ENCODE data around the gene CDC42EP2.

Gene CDC42EP2

DNA sequence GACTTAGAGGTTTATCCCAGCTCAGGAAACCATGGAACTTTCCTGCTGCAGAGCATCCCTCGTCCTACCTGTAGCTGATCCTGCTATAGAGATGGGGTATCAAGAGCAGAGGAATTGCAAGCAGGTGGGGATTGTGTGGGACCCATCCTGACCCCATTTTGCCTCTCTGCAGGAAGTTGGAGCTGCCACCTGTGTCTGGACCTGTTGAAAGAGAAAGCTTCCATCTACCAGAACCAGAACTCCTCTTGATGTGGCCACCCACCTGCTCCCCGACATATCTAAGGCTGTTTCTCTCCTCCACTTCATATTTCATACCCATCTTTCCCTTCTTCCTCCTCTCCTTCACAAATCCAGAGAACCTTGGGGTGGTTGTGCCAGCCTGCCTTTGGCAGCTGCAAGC is 36.8 kb downstream of the CDC42EP2 start:
- H3K36me3 Mint-ChIP-seq = peaks cover 13% of the 10 kb centered on the region
- H3K27ac Mint-ChIP-seq = no peak overlapping the region
- H3K4me3 Mint-ChIP-seq = no peak overlapping the region
- DNase-seq (ENCODE audit: low spot score in 2 of 2) = no peak
- no peak for ATAC-seq (ENCODE audit: low read depth)
- peaks cover 16% of the 10 kb centered on the region for H3K4me1 Mint-ChIP-seq
- no peaks in the 10 kb centered on the region for H3K27me3 Mint-ChIP-seq
- no peaks in the 10 kb centered on the region for H3K9me3 Mint-ChIP-seq

DNA sequence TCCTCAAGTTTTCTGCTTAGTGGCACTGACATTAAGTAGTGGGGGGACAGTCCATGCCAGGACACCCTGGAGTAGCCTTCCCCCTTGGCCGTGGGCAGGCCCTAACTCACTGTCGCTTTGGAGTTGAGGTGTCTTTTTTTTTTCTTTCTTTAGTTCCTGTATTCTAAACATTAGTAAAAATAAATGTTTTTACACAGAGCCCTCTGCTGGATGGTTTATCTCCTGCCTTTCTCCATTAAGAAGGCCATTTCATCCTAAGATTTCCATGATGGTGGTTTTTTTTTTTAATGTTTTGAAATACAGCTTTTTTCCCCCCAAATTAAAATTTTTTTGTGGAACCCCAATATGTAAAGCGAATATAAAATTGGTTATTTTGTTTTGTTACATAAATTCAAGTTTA is 38.1 kb downstream of the CDC42EP2 start:
- H3K4me1 Mint-ChIP-seq = peaks cover 16% of the 10 kb centered on the region
- no peak overlapping the region for H3K4me3 Mint-ChIP-seq
- H3K27ac Mint-ChIP-seq = peak overlapping the region; percentile 28
- H3K9me3 Mint-ChIP-seq = no peaks in the 10 kb centered on the region
- H3K27me3 Mint-ChIP-seq = no peaks in the 10 kb centered on the region
- H3K36me3 Mint-ChIP-seq = peaks cover 11% of the 10 kb centered on the region
- no peak for ATAC-seq (ENCODE audit: low read depth)
- no peak for DNase-seq (ENCODE audit: low spot score in 2 of 2)

DNA sequence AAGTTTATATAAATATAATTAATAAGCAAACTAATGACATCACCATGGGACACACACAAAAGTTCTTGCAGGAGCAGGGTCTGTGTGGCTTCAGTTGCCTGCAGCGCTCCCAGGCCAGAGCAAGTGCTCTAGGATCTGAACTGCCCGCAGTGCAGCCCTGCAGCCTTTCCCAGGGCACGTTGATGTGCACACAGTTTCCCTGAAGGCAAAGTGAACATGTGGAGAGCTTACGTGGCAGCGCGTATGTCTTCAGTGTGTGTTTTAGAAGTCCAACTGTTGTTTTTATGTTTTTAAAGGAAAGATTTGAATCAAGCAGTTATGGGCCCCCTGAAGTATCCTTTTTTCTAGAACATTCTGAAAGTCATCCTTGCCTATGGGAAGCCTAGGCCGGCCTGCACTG is 38.7 kb downstream of the CDC42EP2 start:
- Mint-ChIP-seq H3K9me3 (no peaks in the 10 kb centered on the region), H3K27ac (peak overlapping the region; percentile 62), H3K27me3 (no peaks in the 10 kb centered on the region), H3K4me3 (peak overlapping the region; percentile 72), H3K4me1 (peaks cover 18% of the 10 kb centered on the region), H3K36me3 (peaks cover 11% of the 10 kb centered on the region)
- ATAC-seq (ENCODE audit: low read depth) = no peak
- DNase-seq (ENCODE audit: low spot score in 2 of 2) = no peak

DNA sequence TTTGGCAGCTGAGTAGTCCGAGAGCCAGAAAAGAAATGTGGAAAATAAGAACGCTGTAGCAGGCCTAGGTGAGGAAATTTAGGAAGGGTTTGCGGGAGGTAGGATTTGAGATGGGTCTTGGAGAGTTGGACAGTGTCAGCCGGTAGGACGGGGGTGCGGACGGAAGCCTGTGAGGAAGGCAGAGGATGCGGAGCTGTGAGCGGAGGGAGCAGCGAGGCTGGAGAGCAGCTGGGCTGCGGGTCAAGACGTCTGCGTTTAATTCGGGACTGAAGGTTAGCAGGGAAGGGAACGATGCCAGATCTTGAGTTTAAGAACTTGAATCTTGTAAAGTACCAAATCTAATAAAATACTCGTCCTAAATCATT is 39.2 kb downstream of the CDC42EP2 start:
- Mint-ChIP-seq H3K27ac (peak overlapping the region; percentile 62), H3K4me1 (peaks cover 18% of the 10 kb centered on the region), H3K27me3 (no peaks in the 10 kb centered on the region), H3K36me3 (peaks cover 8% of the 10 kb centered on the region), H3K9me3 (no peaks in the 10 kb centered on the region), H3K4me3 (peak overlapping the region; percentile 72)
- ATAC-seq (ENCODE audit: low read depth) (no peak), DNase-seq (ENCODE audit: low spot score in 2 of 2) (no peak)

DNA sequence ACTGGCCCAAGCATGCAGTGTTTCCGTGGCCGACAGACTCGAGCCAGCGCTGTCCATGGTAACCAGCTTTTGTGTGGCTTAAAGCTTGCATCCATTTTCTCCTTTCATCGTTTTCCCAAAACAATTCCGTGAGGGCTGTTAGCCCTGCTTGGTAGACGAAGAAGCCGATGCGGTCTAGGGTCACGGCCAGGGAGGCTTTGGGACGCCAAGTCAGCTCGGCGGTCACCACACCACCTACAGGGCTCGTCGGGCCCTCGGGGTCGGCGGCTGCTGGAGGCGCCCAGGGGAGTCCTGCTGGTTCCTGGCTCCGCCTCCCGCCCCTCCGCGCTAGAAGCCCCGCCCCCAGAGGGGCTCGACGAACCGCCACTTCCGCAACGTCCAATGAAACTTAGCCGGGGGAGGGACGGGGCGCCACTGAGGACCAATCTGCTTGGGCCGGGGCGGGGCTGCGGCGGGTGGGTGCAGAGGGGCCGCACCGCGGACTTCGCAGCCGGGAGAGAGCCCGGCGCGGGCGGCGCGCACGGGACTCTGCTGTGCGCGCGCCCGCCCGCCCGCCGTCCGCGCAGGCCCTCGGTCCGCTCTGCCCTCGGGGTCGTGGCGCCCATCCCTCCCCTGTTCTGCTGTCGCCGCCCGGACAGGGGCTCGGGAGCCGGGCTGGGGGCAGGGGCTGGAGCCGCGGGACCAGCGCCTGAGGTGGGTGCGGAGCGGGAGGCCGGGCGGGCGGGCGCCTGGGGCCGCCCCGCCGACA is 39.8 kb downstream of the CDC42EP2 start, which contains the start of gene TIGD3:
TSS of gene TIGD3 (plus strand) at position 487 of the 748 bp plus-strand sequence. CDS start 1,058 bp downstream, outside the sequence.
- Mint-ChIP-seq H3K4me1 (peaks cover 18% of the 10 kb centered on the region), H3K36me3 (peaks cover 7% of the 10 kb centered on the region), H3K4me3 (peak within 1 kb of the TSS; percentile 100), H3K27me3 (no peaks in the 10 kb centered on the region), H3K27ac (peak within 1 kb of the TSS; percentile 87), H3K9me3 (no peaks in the 10 kb centered on the region)
- peak; percentile 93 for ATAC-seq (ENCODE audit: low read depth)
- DNase-seq (ENCODE audit: low spot score in 2 of 2) = peak; percentile 91 to 95

DNA sequence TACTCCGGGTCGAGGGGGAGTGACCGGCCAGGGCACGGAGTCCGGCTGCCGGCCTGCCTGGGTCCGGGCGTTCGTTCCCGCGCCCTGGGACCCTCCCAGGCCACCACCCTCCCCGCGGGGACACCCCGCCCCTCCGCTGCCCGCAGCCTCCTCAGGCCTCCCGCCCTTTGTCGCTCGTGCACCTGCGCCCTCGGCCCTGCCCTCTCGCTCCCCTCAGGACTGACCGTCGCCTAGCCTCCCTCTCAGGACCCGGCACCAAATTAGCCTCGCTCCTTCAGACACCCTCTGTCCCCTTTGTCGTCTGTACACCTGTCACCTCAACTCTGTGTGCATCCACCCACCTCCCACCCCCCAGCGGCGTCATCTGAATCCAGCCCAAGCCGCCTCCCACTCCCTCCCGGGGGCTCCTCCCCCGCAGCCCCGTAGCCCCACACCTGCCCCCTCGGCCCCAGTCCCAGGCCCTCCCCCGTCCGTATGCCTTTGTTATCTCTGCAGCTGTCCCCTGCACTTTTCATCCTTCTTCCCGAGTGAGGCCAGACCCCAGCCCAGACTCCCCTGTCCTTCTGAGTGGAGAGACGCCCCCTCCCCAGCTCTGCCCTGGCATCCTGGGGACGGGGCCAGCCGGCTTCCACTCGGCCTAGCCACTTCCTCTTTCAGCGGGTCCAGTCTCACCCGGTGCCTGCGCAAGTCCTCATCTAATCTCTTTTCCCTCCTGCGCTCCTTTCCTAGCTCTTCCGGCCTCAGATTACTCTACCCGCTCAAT is 40.5 kb downstream of the CDC42EP2 start:
- H3K27ac Mint-ChIP-seq = peak overlapping the region; percentile 87
- DNase-seq (ENCODE audit: low spot score in 2 of 2) (peak in 1 of 2 donors; percentile 50), ATAC-seq (ENCODE audit: low read depth) (peak; percentile 49)
- peaks cover 18% of the 10 kb centered on the region for H3K4me1 Mint-ChIP-seq
- no peaks in the 10 kb centered on the region for H3K9me3 Mint-ChIP-seq
- H3K4me3 Mint-ChIP-seq = peak overlapping the region; percentile 100
- peaks cover 7% of the 10 kb centered on the region for H3K36me3 Mint-ChIP-seq
- H3K27me3 Mint-ChIP-seq = no peaks in the 10 kb centered on the region

DNA sequence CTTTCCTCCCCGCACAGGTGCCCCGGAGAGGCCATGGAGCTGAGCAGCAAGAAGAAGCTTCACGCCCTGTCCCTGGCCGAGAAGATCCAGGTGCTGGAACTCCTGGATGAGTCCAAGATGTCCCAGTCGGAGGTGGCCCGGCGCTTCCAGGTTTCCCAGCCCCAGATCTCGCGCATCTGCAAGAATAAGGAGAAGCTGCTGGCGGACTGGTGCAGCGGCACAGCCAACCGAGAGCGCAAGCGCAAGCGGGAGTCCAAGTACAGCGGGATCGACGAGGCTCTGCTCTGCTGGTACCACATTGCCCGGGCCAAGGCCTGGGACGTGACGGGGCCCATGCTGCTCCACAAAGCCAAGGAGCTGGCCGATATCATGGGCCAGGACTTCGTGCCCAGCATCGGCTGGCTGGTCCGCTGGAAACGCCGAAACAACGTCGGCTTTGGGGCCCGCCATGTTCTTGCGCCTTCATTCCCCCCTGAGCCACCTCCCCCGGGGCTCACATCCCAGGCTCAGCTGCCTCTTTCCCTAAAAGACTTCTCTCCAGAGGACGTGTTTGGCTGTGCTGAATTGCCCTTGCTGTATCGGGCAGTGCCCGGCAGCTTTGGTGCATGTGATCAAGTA is 41.2 kb downstream of the CDC42EP2 start:
- Mint-ChIP-seq H3K36me3 (peaks cover 7% of the 10 kb centered on the region), H3K27ac (peak overlapping the region; percentile 87), H3K4me3 (peak overlapping the region; percentile 100), H3K9me3 (no peaks in the 10 kb centered on the region), H3K27me3 (no peaks in the 10 kb centered on the region), H3K4me1 (peaks cover 18% of the 10 kb centered on the region)
- ATAC-seq (ENCODE audit: low read depth) (no peak), DNase-seq (ENCODE audit: low spot score in 2 of 2) (no peak)

DNA sequence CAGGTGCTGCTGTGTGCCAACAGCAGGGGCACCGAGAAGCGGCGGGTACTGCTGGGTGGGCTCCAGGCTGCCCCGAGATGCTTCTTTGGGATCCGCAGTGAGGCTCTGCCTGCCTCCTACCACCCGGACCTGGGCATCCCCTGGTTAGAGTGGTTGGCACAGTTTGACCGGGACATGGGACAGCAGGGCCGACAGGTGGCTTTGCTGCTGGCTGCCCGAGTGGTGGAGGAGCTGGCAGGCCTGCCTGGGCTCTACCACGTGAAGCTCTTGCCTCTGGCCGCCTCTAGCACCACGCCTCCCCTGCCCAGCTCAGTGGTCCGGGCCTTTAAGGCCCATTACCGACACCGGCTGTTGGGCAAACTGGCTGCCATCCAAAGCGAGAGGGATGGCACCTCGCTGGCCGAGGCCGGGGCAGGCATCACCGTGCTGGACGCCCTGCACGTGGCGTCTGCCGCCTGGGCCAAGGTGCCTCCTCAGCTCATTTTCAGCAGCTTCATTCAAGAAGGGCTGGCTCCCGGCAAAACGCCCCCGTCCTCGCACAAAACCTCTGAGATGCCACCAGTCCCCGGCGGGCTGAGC is 41.8 kb downstream of the CDC42EP2 start:
- H3K4me1 Mint-ChIP-seq = peaks cover 18% of the 10 kb centered on the region
- H3K36me3 Mint-ChIP-seq = peaks cover 7% of the 10 kb centered on the region
- no peak for DNase-seq (ENCODE audit: low spot score in 2 of 2)
- no peaks in the 10 kb centered on the region for H3K27me3 Mint-ChIP-seq
- no peak for ATAC-seq (ENCODE audit: low read depth)
- H3K9me3 Mint-ChIP-seq = no peaks in the 10 kb centered on the region
- H3K27ac Mint-ChIP-seq = no peak overlapping the region
- peak overlapping the region; percentile 100 for H3K4me3 Mint-ChIP-seq

DNA sequence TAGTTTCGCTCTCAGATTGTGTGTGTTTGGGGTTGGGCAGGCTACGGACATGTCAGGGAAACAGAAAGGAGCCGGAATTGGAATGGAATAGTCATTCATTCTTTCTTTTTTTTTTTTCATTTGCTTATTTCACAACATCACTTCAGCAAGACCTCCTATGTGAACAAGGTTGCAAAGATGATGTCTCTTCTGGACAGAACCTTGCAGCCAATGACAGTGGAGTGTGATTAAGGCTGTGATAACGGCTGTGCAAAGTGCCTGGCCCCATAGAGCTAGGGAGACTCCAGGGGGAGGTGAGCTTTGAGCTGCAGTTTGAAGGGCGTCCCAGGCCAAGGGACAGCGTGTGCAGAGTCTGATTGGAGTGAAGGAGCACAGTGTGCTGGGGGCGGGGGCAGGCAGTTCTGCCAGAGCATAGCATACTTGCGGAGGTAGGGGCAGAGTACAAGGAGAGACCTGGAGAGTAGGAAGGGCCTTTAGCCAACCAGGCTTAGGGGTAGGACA is 43.2 kb downstream of the CDC42EP2 start:
- Mint-ChIP-seq H3K27me3 (no peaks in the 10 kb centered on the region), H3K4me3 (no peak overlapping the region), H3K4me1 (peaks cover 25% of the 10 kb centered on the region), H3K27ac (no peak overlapping the region), H3K36me3 (no peaks in the 10 kb centered on the region), H3K9me3 (no peaks in the 10 kb centered on the region)
- ATAC-seq (ENCODE audit: low read depth) (no peak), DNase-seq (ENCODE audit: low spot score in 2 of 2) (no peak)

DNA sequence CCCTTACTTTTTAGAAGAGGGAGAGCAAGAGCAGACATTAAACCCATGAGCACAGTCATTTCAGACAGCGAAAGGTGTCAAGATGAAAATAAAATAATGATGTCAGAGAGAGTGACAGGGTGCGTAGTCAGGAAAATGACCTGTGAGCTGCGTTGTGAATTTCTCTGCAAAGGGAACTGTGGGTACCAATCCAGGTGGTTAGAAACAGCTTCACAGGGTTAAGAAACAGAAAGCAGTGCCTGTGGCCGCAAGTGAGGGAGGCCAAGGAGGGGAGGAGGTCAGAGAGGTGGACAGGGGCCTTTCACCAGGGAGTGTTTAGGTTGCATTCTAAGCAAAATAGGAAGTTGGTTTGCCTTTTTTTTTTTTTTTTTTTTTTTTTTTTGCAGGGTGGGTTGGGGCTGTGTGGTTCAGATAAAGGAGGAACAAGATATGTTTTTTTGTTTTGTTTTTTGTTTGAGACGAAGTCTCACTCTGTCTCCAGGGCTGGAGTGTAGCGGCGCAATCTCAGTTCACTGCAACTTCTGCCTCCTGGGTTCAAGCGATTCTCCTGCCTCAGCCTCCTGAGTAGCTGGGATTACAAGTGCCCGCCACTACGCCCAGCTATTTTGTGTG is 47.8 kb downstream of the CDC42EP2 start:
- ATAC-seq (ENCODE audit: low read depth) = peak; percentile 84
- H3K4me1 Mint-ChIP-seq = peaks cover 16% of the 10 kb centered on the region
- H3K9me3 Mint-ChIP-seq = no peaks in the 10 kb centered on the region
- DNase-seq (ENCODE audit: low spot score in 2 of 2) = peak; percentile 47 to 52
- peak overlapping the region; percentile 97 for H3K27ac Mint-ChIP-seq
- no peaks in the 10 kb centered on the region for H3K27me3 Mint-ChIP-seq
- H3K4me3 Mint-ChIP-seq = peak overlapping the region; percentile 77
- H3K36me3 Mint-ChIP-seq = no peaks in the 10 kb centered on the region

DNA sequence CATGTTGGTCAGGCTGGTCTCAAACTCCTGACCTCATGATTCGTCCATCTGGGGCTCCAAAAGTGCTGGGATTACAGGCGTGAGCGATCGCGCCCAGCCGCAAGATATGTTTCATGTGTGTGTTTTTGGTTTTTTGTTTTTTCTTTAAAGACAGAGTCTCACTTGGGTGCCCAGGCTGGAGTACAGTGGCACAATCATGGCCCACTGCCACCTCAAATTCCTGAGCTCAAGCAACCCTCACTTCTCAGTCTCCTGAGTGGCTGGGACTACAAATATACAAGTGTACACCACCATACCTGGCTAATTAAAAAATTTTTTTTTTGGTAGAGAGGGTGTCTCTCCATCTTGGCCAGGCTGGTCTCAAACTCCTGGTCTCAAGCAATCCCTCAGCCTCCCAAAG is 48.3 kb downstream of the CDC42EP2 start:
- no peaks in the 10 kb centered on the region for H3K36me3 Mint-ChIP-seq
- H3K9me3 Mint-ChIP-seq = no peaks in the 10 kb centered on the region
- ATAC-seq (ENCODE audit: low read depth) (no peak), DNase-seq (ENCODE audit: low spot score in 2 of 2) (no peak)
- H3K27me3 Mint-ChIP-seq = no peaks in the 10 kb centered on the region
- H3K4me3 Mint-ChIP-seq = peak overlapping the region; percentile 77
- peak overlapping the region; percentile 97 for H3K27ac Mint-ChIP-seq
- H3K4me1 Mint-ChIP-seq = peaks cover 15% of the 10 kb centered on the region

DNA sequence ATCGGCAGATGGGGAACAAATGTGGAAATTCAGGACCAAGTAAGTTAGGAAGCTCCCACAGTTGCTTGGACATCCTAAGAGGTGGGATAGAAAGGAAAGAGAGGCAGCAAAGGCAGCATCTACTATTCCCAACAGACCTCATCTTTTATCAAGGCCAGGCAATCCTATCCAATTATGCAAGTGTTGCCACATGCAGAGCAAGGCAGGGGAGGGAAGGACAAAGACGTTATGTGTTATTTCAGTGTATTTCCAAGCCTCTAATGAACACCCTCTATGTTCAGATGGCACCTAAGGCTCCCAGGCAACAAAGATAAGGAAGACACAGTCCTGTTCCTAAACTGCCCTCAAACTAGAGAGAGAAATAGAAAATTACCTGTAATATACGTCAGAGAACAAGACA is 49.1 kb downstream of the CDC42EP2 start:
- Mint-ChIP-seq H3K9me3 (no peaks in the 10 kb centered on the region), H3K27ac (peak overlapping the region; percentile 97), H3K36me3 (no peaks in the 10 kb centered on the region), H3K4me3 (no peak overlapping the region), H3K27me3 (no peaks in the 10 kb centered on the region), H3K4me1 (peaks cover 13% of the 10 kb centered on the region)
- ATAC-seq (ENCODE audit: low read depth) (no peak), DNase-seq (ENCODE audit: low spot score in 2 of 2) (no peak)

DNA sequence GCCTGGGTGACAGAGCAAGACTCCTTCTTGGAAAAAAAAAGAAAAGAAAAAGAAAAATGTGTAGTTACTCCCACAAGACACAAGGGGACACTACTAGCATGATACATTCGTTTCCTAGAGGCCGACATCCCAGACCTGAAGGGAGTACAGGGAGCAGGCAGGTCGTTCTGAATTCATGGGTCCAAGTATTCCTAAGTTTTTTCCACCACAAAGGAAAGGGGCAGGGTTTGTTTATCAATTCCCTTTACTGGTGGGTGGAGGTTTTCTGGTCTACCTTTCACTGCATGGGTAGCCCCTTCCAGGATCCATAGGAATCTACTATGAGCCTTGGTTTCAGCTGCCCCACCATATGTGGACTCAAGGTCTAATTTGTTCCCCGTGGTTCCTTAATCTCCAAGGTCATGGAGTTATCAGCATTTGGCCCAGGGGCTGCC is 51.7 kb downstream of the CDC42EP2 start:
- H3K4me3 Mint-ChIP-seq = no peak overlapping the region
- H3K4me1 Mint-ChIP-seq = peaks cover 13% of the 10 kb centered on the region
- peak in 1 of 2 donors; percentile 35 for DNase-seq (ENCODE audit: low spot score in 2 of 2)
- no peak overlapping the region for H3K27ac Mint-ChIP-seq
- peak; percentile 13 for ATAC-seq (ENCODE audit: low read depth)
- H3K9me3 Mint-ChIP-seq = no peaks in the 10 kb centered on the region
- H3K27me3 Mint-ChIP-seq = no peaks in the 10 kb centered on the region
- H3K36me3 Mint-ChIP-seq = no peaks in the 10 kb centered on the region

All from memory B cell (primary cell).